ENCODE measurements around the gene GPATCH11. TPM values are rescaled to one million over a fixed set of nuclear protein-coding genes. Genes with fewer than 3 reads are reported as not detected.

Gene GPATCH11
- total RNA-seq, 4 donors from 2014 or later, result 6.3 to 10.6 (median 7.6) TPM

DNA sequence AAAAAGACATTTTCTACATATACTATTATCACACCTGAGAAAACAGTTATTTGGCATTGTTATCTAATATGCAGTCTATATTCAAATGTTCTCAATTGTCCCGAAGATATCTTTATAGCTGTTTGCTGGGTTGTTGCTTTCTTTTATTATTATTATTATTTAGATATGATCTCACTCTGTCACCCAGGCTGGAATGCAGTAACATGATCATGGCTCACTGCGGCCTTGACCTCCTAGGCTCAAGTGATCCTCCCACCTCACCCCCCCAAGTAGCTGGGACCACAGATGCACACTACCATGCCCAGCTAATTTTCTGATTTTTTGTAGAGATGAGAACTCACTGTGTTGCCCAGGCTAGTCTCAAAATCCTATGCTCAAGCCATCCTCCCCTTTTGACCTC lies 19.9 kb downstream of the GPATCH11 start:
- Histone ChIP-seq H3K9me3 (no peaks in the 10 kb centered on the region), H3K27ac (no peak overlapping the region), H3K4me1 (no peaks in the 10 kb centered on the region), H3K36me3 (peaks cover 4 to 98% of the 10 kb centered on the region in 2 donors), H3K4me3 (no peak overlapping the region), H3K27me3 (no peaks in the 10 kb centered on the region)
- ATAC-seq, result no peak
- 89 to 97% methylated on average over 2 of the region's 2 CpGs for WGBS, 2 donors (ENCODE audit: low coverage in 1 of 2)
- TF ChIP-seq POLR2A (IDR thresholded peaks at IDR 0.05) (no peak), POLR2AphosphoS5 (IDR thresholded peaks at IDR 0.05) (no peak)

GRCh38 chr2:37105150-37105549 lies 20.8 kb downstream of the GPATCH11 start:
- ATAC-seq, result no peak
- Histone ChIP-seq H3K4me1 (no peaks in the 10 kb centered on the region), H3K9me3 (no peaks in the 10 kb centered on the region), H3K4me3 (no peak overlapping the region), H3K36me3 (peaks cover 4 to 99% of the 10 kb centered on the region in 2 donors), H3K27me3 (no peaks in the 10 kb centered on the region), H3K27ac (no peak overlapping the region)
- no peak for TF ChIP-seq EP300 (IDR thresholded peaks at IDR 0.05)
- no peak for TF ChIP-seq POLR2AphosphoS5 (IDR thresholded peaks at IDR 0.05)
- no peak for TF ChIP-seq POLR2A (IDR thresholded peaks at IDR 0.05)
- no peak for TF ChIP-seq CTCF (IDR thresholded peaks at IDR 0.05)
- 73 to 86% methylated on average over 4 to 5 of the region's 5 CpGs for WGBS, 2 donors (ENCODE audit: low coverage in 1 of 2)

DNA sequence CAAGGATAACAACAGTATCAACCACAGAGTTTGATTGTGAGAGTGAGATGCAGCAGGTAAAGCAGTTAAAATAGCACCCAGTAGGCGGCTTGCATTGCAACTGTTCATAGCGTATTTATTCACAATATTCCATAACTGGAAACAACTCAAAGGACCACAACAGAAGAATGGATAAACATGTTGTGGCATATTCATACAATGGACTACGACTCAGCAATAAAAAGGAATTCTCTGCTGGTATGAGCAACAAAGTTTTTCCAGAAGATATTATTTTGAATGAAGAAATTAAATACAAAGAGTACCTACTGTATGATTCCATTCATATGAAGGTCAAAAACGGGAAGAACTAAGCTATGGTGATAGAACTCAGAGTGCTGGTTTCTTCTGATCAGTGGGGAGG lies 25.2 kb downstream of the GPATCH11 start:
- WGBS, 2 donors (ENCODE audit: low coverage in 1 of 2), result 89 to 93% methylated on average over 3 to 4 of the region's 4 CpGs
- no peaks in the 10 kb centered on the region for H3K4me1 ChIP-seq
- H3K4me3 ChIP-seq, result no peak overlapping the region
- no peaks in the 10 kb centered on the region for H3K9me3 ChIP-seq
- no peak for TF ChIP-seq POLR2A (IDR thresholded peaks at IDR 0.05)
- no peak for TF ChIP-seq POLR2AphosphoS5 (IDR thresholded peaks at IDR 0.05)
- TF ChIP-seq EP300 (IDR thresholded peaks at IDR 0.05), result no peak
- TF ChIP-seq CTCF (IDR thresholded peaks at IDR 0.05), result no peak
- H3K27me3 ChIP-seq, result no peaks in the 10 kb centered on the region
- H3K36me3 ChIP-seq, result peaks cover 4 to 99% of the 10 kb centered on the region in 2 donors
- no peak overlapping the region for H3K27ac ChIP-seq
- ATAC-seq, result no peak

DNA sequence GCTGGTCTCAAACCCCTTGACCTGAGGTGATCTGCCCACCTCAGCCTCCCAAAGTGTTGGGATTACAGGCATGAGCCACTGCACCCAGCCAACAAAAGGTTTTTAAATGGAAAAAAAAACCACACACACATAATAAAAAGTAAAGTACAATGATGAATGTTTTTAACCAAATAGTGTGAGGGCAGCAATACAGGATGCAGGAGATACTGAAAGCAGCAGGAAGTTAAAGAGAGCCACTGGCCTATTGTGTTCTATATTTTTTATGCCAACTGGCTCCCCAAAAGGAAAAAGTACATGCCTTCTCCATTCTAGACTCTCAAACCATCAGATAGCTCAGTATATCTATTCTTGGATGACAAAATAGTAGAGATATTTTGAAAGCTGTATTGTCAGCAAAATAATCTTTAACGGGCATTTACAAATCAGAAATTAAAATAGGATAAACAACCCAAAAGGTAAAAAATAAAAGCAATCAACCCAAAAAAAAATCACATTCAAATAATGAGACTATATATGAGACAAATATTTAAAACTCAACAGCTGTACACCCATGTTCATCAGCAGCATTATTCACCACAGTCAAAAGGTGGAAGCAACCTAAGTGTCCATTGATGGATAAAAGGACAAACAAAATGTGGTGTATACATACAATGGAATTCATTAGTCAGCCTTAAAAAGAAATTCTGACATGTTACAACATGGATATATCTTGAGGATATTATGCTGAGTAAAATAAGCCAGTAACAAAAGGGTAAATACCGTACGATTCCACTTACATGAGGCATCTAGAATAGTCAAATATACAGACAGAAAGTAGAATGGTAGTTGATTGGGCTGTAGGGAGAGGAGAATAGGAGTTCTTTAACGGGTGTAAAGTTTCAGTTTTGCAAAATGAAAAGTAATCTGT lies 26.2 kb downstream of the GPATCH11 start:
- Histone ChIP-seq H3K36me3 (peaks cover 4 to 96% of the 10 kb centered on the region in 2 donors), H3K27ac (no peak overlapping the region), H3K4me3 (no peak overlapping the region), H3K27me3 (no peaks in the 10 kb centered on the region), H3K4me1 (no peaks in the 10 kb centered on the region), H3K9me3 (no peaks in the 10 kb centered on the region)
- TF ChIP-seq EP300 (IDR thresholded peaks at IDR 0.05) (no peak), POLR2A (IDR thresholded peaks at IDR 0.05) (no peak), CTCF (IDR thresholded peaks at IDR 0.05) (no peak), POLR2AphosphoS5 (IDR thresholded peaks at IDR 0.05) (no peak)
- no peak for ATAC-seq
- WGBS, 2 donors (ENCODE audit: low coverage in 1 of 2), result 90 to 92% methylated on average over 4 of the region's 4 CpGs

DNA sequence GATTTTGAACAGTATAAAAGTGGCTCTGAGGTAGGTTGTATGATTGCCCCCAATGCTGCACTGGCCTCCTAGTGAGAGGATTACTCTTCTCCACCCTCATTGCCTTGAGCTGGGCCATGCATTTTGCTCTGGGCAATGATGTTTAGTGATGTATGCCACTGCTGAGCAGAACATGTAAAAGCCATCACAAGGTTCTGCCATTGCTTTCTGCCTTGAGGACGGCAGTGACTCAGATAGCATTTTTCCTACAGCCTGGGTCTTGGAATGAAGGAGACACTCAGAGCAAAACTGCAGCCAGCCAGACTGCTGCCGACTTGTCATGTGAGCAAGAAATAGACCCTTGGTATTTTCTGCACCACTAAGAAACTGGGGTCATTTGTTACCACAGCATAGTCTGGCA lies 27.6 kb downstream of the GPATCH11 start:
- H3K27me3 ChIP-seq, result no peaks in the 10 kb centered on the region
- WGBS, 2 donors (ENCODE audit: low coverage in 1 of 2), result 100% methylated on average over 1 of the region's 2 CpGs
- H3K4me1 ChIP-seq, result no peaks in the 10 kb centered on the region
- H3K4me3 ChIP-seq, result no peak overlapping the region
- peaks cover 0 to 96% of the 10 kb centered on the region in 2 donors for H3K36me3 ChIP-seq
- H3K27ac ChIP-seq, result no peak overlapping the region
- TF ChIP-seq EP300 (IDR thresholded peaks at IDR 0.05) (no peak), POLR2AphosphoS5 (IDR thresholded peaks at IDR 0.05) (no peak), CTCF (IDR thresholded peaks at IDR 0.05) (no peak), POLR2A (IDR thresholded peaks at IDR 0.05) (no peak)
- no peaks in the 10 kb centered on the region for H3K9me3 ChIP-seq
- ATAC-seq, result no peak

Data from gastroesophageal sphincter (tissue), 4 donors.